ENCODE results near the gene TRAM2.

DNA sequence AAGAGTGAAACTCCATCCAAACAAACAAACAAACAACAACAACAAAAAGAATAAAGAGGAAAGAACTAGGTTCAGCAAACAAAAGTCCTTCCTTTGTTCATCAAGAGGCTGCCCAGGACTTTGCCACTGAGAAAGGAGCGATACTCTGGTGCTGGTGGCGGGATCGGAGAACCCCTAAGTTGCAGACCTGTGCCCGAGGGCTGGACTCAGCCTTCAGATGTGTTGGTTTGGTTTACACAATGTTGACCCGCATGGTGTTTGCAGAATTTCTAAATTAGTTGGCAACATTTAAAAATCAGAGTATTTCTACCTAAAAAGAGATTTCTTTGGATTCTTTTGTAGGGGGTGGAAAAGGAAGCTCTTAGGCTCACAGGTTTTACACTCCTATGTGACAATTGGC, 42.5 kb downstream of the TRAM2 start:
- no peak for TF ChIP-seq POLR2A (IDR thresholded peaks at IDR 0.05)
- TF ChIP-seq, protein P1, sequence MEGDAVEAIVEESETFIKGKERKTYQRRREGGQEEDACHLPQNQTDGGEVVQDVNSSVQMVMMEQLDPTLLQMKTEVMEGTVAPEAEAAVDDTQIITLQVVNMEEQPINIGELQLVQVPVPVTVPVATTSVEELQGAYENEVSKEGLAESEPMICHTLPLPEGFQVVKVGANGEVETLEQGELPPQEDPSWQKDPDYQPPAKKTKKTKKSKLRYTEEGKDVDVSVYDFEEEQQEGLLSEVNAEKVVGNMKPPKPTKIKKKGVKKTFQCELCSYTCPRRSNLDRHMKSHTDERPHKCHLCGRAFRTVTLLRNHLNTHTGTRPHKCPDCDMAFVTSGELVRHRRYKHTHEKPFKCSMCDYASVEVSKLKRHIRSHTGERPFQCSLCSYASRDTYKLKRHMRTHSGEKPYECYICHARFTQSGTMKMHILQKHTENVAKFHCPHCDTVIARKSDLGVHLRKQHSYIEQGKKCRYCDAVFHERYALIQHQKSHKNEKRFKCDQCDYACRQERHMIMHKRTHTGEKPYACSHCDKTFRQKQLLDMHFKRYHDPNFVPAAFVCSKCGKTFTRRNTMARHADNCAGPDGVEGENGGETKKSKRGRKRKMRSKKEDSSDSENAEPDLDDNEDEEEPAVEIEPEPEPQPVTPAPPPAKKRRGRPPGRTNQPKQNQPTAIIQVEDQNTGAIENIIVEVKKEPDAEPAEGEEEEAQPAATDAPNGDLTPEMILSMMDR (IDR thresholded peaks at IDR 0.05) = no peak

Measured in adrenal gland (tissue), 5 donors.